Hepatocyte (in vitro differentiated cells): ENCODE data around the gene KCNE3. TPM values are rescaled to one million over a fixed set of nuclear protein-coding genes. Genes with fewer than 3 reads are reported as not detected.

Experiments used
- DNase-seq: peaks from one replicate; pipeline ENCODE4 v3.0.0-alpha.2; 2016; ENCODE audit warnings: low spot score
- H2AFZ ChIP-seq: fragments of 200-600 bp; sonication (generic); 2 replicates; pipeline ENCODE4 v1.6.0; 2016; ENCODE audit warnings: antibody characterized with exemption, mild to moderate bottlenecking
- H3K27ac ChIP-seq: fragments of 200-600 bp; sonication (generic); 2 replicates; pipeline ENCODE4 v1.5.1; 2016; ENCODE audit warnings: mild to moderate bottlenecking
- H3K27me3 ChIP-seq: fragments of 200-600 bp; sonication (generic); 2 replicates; pipeline ENCODE4 v1.6.1; 2016
- H3K36me3 ChIP-seq: fragments of 200-600 bp; sonication (generic); replicated peaks from 2 replicates; pipeline ENCODE4 v1.5.1; 2016; ENCODE audit warnings: low read depth; ENCODE audit not compliant: insufficient read depth
- H3K4me1 ChIP-seq: fragments of 200-600 bp; sonication (generic); 2 replicates; pipeline ENCODE4 v1.5.1; 2016; ENCODE audit warnings: mild to moderate bottlenecking, moderate library complexity; ENCODE audit not compliant: insufficient read depth
- H3K4me2 ChIP-seq: fragments of 200-600 bp; sonication (generic); 2 replicates; pipeline ENCODE4 v1.6.0; 2016
- H3K4me3 ChIP-seq: fragments of 200-600 bp; sonication (generic); 2 replicates; pipeline ENCODE4 v1.5.1; 2016; ENCODE audit warnings: mild to moderate bottlenecking
- H3K79me2 ChIP-seq: fragments of 200-600 bp; sonication (generic); 2 replicates; pipeline ENCODE4 v1.6.0; 2017; ENCODE audit warnings: mild to moderate bottlenecking
- H3K9me2 ChIP-seq: fragments of 200-600 bp; sonication (generic); replicated peaks from 2 replicates; pipeline ENCODE4 v1.6.0; 2017; ENCODE audit warnings: mild to moderate bottlenecking; ENCODE audit not compliant: insufficient read depth
- H3K9me3 ChIP-seq: fragments of 200-600 bp; sonication (generic); 2 replicates; pipeline ENCODE4 v1.5.1; 2016; ENCODE audit warnings: low read depth, mild to moderate bottlenecking
- H4K20me1 ChIP-seq: fragments of 200-600 bp; sonication (generic); 2 replicates; pipeline ENCODE4 v1.6.0; 2016; ENCODE audit warnings: mild to moderate bottlenecking; ENCODE audit not compliant: insufficient read depth, poor library complexity, severe bottlenecking
- EZH2 ChIP-seq: fragments of 200-600 bp; sonication (generic); IDR thresholded peaks from 2 replicates; pipeline ENCODE4 v1.6.1; 2016; ENCODE audit warnings: antibody characterized with exemption, mild to moderate bottlenecking, borderline replicate concordance
- EZH2phosphoT487 ChIP-seq: fragments of 200-600 bp; sonication (generic); IDR thresholded peaks from one replicate; pipeline ENCODE4 v1.6.1; 2018; ENCODE audit warnings: antibody characterized with exemption, mild to moderate bottlenecking, low read depth, moderate library complexity; ENCODE audit not compliant: unreplicated experiment, severe bottlenecking
- WGBS: methylation state at CpG from one replicate; pipeline ENCODE4 v1.1.6; 2016; ENCODE audit warnings: low lambda C conversion rate; ENCODE audit errors: missing lambda C conversion rate; 5-methylcytosine and 5-hydroxymethylcytosine counted together
- polyA plus RNA-seq: library from polyadenylated mRNA; unstranded; fragments of >200 nt; fragmentation: Nextera tagmentation; extraction: Ambion mirVana; gene quantifications from 2 replicates; pipeline ENCODE4 v1.2.1, GENCODE V29; 2016
- total RNA-seq: library from RNA; depleted of rRNA; stranded (reverse); fragments of >200 nt; gene quantifications from 2 replicates; pipeline ENCODE4 v1.2.3, GENCODE V29; 2014
- TF ChIP-seq, protein P1 (sequence below): fragments of 200-600 bp; sonication (generic); IDR thresholded peaks from 2 replicates; pipeline ENCODE4 v1.5.1; 2016; ENCODE audit warnings: antibody characterized with exemption, mild to moderate bottlenecking; ENCODE audit not compliant: poor library complexity

KCNE3 gene
- total and polyA plus RNA-seq, 2 experiments from 2014 or later, result 8.7 to 18.6 TPM

DNA sequence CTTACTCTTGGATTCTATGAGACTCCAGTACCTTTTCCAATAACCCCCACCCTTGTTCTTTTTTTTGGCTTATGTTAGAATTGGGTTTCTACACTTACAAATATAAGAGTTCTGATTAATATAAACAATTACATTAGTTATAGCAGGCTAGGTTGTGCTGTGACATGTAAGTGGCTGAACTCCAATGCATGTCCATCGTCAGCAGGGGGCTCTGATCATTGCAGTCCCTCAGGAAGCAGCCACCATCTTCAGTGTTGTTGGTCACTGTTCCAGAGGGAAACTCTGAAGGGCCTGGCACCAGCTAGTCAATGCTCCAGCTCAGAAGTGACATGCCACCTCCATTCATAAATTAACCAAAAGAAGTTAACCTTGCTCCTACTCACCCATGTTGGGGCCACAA lies 20.5 kb upstream of the KCNE3 start:
- 67% methylated on average over 1 of the region's 1 CpG for WGBS
- H3K9me2 ChIP-seq, result no peaks in the 10 kb centered on the region
- no peak overlapping the region for H3K27ac ChIP-seq
- no peaks in the 10 kb centered on the region for H3K79me2 ChIP-seq
- H2AFZ ChIP-seq, result no peak overlapping the region
- no peaks in the 10 kb centered on the region for H3K27me3 ChIP-seq
- DNase-seq, result no peak
- no peak overlapping the region for H3K4me2 ChIP-seq
- no peak overlapping the region for H3K4me3 ChIP-seq
- no peaks in the 10 kb centered on the region for H3K4me1 ChIP-seq
- no peaks in the 10 kb centered on the region for H4K20me1 ChIP-seq
- no peaks in the 10 kb centered on the region for H3K9me3 ChIP-seq
- TF ChIP-seq, protein P1, sequence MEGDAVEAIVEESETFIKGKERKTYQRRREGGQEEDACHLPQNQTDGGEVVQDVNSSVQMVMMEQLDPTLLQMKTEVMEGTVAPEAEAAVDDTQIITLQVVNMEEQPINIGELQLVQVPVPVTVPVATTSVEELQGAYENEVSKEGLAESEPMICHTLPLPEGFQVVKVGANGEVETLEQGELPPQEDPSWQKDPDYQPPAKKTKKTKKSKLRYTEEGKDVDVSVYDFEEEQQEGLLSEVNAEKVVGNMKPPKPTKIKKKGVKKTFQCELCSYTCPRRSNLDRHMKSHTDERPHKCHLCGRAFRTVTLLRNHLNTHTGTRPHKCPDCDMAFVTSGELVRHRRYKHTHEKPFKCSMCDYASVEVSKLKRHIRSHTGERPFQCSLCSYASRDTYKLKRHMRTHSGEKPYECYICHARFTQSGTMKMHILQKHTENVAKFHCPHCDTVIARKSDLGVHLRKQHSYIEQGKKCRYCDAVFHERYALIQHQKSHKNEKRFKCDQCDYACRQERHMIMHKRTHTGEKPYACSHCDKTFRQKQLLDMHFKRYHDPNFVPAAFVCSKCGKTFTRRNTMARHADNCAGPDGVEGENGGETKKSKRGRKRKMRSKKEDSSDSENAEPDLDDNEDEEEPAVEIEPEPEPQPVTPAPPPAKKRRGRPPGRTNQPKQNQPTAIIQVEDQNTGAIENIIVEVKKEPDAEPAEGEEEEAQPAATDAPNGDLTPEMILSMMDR, result no peak
- TF ChIP-seq EZH2, result no peak
- TF ChIP-seq EZH2phosphoT487, result no peak
- no peaks in the 10 kb centered on the region for H3K36me3 ChIP-seq

DNA sequence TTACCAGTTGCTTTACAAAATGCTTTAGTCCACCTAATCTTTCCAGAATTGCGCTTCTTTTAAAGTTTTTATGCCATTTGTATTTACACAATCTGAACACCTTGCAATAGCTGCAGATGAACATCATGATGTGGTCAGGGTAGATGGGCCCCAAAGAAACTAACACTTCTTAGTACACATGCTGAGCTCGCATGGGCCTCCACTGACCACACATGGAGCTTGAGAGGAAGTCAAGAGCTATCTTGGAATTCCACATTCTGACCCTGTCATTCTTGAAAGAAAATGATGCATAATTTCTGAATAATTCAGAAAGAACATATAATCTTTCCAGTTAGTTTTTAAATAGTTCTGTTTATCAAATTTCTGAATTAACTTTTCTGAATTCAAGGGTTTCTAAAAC lies 18.5 kb upstream of the KCNE3 start:
- 92% methylated on average over 2 of the region's 2 CpGs for WGBS
- H3K4me2 ChIP-seq, result no peak overlapping the region
- no peak for DNase-seq

DNA sequence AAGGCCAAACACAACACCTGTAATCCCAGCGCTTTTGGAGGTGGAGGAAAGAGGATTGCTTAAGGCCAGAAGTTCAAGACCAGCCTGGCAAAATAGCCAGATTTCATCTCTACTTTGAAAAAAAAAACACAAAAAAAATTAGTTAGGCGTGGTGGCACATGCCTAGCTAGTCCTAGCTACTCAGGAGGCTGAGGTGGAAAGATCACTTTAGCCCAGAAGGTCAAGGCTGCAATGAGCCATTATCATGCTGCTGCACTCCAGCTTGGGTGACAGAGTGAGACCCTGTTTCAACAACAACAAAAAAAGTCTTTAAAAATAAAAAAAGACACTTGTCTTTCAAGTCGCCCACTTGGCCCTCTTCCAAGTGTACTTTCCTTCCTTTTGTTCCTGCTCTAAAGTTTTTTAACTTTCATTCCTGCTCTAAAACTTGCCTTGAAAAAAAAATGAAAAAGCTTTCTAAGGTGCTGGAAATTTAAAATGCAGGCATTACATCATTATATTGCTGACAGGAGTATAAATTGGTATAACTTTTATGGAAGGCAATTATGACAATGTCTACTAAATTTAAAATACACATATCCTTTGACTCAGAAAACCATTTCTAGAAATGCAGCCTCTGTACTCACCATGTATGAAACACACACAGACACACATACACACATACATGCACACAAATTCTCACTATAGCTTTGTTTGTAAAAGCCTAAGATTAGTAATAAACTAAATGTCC lies 13.5 kb upstream of the KCNE3 start:
- Histone ChIP-seq H3K79me2 (no peaks in the 10 kb centered on the region), H3K27ac (no peak overlapping the region), H3K4me1 (no peaks in the 10 kb centered on the region), H3K9me3 (no peaks in the 10 kb centered on the region), H2AFZ (no peak overlapping the region), H3K9me2 (no peaks in the 10 kb centered on the region), H3K27me3 (no peaks in the 10 kb centered on the region), H3K4me2 (no peak overlapping the region), H4K20me1 (no peaks in the 10 kb centered on the region), H3K36me3 (no peaks in the 10 kb centered on the region), H3K4me3 (no peak overlapping the region)
- no peak for DNase-seq
- TF ChIP-seq, protein P1, result no peak
- TF ChIP-seq EZH2 (no peak), EZH2phosphoT487 (no peak)
- 84% methylated on average over 3 of the region's 3 CpGs for WGBS

More for the DNA sequence above, 18.5 kb upstream of the KCNE3 start:
- no peaks in the 10 kb centered on the region for H3K9me2 ChIP-seq
- H3K27me3 ChIP-seq, result no peaks in the 10 kb centered on the region
- H2AFZ ChIP-seq, result no peak overlapping the region
- H3K4me1 ChIP-seq, result no peaks in the 10 kb centered on the region
- H3K4me3 ChIP-seq, result no peak overlapping the region
- H4K20me1 ChIP-seq, result no peaks in the 10 kb centered on the region
- no peak overlapping the region for H3K27ac ChIP-seq
- TF ChIP-seq EZH2phosphoT487, result no peak
- TF ChIP-seq, protein P1, result no peak
- TF ChIP-seq EZH2, result no peak
- H3K9me3 ChIP-seq, result no peaks in the 10 kb centered on the region
- H3K79me2 ChIP-seq, result no peaks in the 10 kb centered on the region
- H3K36me3 ChIP-seq, result no peaks in the 10 kb centered on the region
